DOHH2 (cell line): ENCODE results near the gene FAM98A.

ENCODE experiments used
- H3F3A ChIP-seq: fragments of 200-600 bp; sonication (generic), shearing (Covaris generic); 2 replicates; pipeline ENCODE4 v1.6.0; 2016; ENCODE audit warnings: antibody characterized with exemption, mild to moderate bottlenecking; ENCODE audit not compliant: control insufficient read depth, insufficient read depth
- H3K27ac ChIP-seq: fragments of 200-600 bp; sonication (generic); 2 replicates; pipeline ENCODE4 v1.5.1; 2014; ENCODE audit warnings: low read depth, mild to moderate bottlenecking, low read length, moderate library complexity
- H3K27me3 ChIP-seq: fragments of 200-600 bp; sonication (generic); 2 replicates; pipeline ENCODE4 v1.6.1; 2014; ENCODE audit warnings: mild to moderate bottlenecking, low read length, mixed read lengths; ENCODE audit not compliant: control insufficient read depth
- H3K36me3 ChIP-seq: fragments of 200-600 bp; sonication (generic); 2 replicates; pipeline ENCODE4 v1.6.1; 2014; ENCODE audit warnings: mild to moderate bottlenecking, low read length, moderate library complexity, mixed read lengths; ENCODE audit not compliant: control insufficient read depth
- H3K4me1 ChIP-seq: fragments of 200-600 bp; sonication (generic); 2 replicates; pipeline ENCODE4 v1.6.1; 2014; ENCODE audit warnings: mild to moderate bottlenecking, low read length, mixed read lengths; ENCODE audit not compliant: control insufficient read depth
- H3K4me2 ChIP-seq: fragments of 200-600 bp; sonication (generic); 2 replicates; pipeline ENCODE4 v1.6.0; 2014; ENCODE audit warnings: mild to moderate bottlenecking, low read length, moderate library complexity
- H3K4me3 ChIP-seq: fragments of 200-600 bp; sonication (generic); 2 replicates; pipeline ENCODE4 v1.5.1; 2014; ENCODE audit warnings: mild to moderate bottlenecking, low read length, mixed read lengths
- H3K79me2 ChIP-seq: fragments of 200-600 bp; sonication (generic); 2 replicates; pipeline ENCODE4 v1.6.1; 2014; ENCODE audit warnings: mild to moderate bottlenecking, low read length, mixed read lengths; ENCODE audit not compliant: control insufficient read depth
- H3K9me2 ChIP-seq: fragments of 200-600 bp; sonication (generic); replicated peaks from 2 replicates; pipeline ENCODE4 v1.6.1; 2014; ENCODE audit warnings: mild to moderate bottlenecking, low read length, mixed read lengths; ENCODE audit not compliant: control insufficient read depth
- H3K9me3 ChIP-seq: fragments of 200-600 bp; sonication (generic); 2 replicates; pipeline ENCODE4 v1.6.1; 2014; ENCODE audit warnings: antibody characterized with exemption, low read length, mixed read lengths; ENCODE audit not compliant: control insufficient read depth, insufficient read depth
- H4K20me1 ChIP-seq: fragments of 200-600 bp; sonication (generic); 2 replicates; pipeline ENCODE4 v1.6.0; 2014; ENCODE audit warnings: low read depth, mild to moderate bottlenecking, antibody characterized with exemption, low read length, moderate library complexity; ENCODE audit not compliant: control insufficient read depth, insufficient read depth
- EZH2phosphoT487 ChIP-seq: fragments of 200-600 bp; sonication (generic); IDR thresholded peaks from 2 replicates; pipeline ENCODE4 v1.6.1; 2017; ENCODE audit warnings: borderline replicate concordance, mild to moderate bottlenecking, antibody characterized with exemption, low read length, moderate library complexity, mixed read lengths
- TF ChIP-seq, protein P1 (sequence below): fragments of 200-600 bp; sonication (generic); IDR thresholded peaks from one replicate; pipeline ENCODE4 v1.5.1; 2014; ENCODE audit warnings: antibody characterized with exemption, mild to moderate bottlenecking, low read depth, low read length; ENCODE audit not compliant: poor library complexity, severe bottlenecking

FAM98A gene

DNA sequence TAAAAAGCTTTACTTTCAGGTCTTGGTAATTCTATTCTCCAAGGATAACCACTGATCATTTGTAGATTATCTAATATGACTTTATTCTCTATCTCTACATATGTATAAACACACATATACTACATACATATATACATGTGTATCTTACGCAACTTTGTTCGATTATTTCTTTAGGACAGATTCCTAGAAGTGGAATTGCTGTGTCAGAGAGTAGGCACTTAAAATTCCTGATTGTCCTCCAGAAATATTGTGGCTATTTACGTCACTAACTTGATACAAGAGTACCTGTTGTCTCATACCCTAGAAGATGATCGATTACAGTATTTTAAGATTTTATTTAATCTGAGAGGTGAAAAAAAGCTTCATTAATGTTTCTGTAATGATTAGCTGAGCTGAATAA lies 57.9 kb downstream of the FAM98A start:
- no peaks in the 10 kb centered on the region for H4K20me1 ChIP-seq
- peaks cover 57% of the 10 kb centered on the region for H3K36me3 ChIP-seq
- no peaks in the 10 kb centered on the region for H3K9me3 ChIP-seq
- no peak overlapping the region for H3K4me2 ChIP-seq
- H3K9me2 ChIP-seq, result no peaks in the 10 kb centered on the region
- no peak overlapping the region for H3K4me3 ChIP-seq
- 0 out of 2 replicates have a peak, but pooled peaks cover 5% of the 10 kb centered on the region for H3K4me1 ChIP-seq
- no peak overlapping the region for H3K27ac ChIP-seq
- no peaks in the 10 kb centered on the region for H3K27me3 ChIP-seq
- no peaks in the 10 kb centered on the region for H3F3A ChIP-seq
- no peaks in the 10 kb centered on the region for H3K79me2 ChIP-seq
- TF ChIP-seq, protein P1, sequence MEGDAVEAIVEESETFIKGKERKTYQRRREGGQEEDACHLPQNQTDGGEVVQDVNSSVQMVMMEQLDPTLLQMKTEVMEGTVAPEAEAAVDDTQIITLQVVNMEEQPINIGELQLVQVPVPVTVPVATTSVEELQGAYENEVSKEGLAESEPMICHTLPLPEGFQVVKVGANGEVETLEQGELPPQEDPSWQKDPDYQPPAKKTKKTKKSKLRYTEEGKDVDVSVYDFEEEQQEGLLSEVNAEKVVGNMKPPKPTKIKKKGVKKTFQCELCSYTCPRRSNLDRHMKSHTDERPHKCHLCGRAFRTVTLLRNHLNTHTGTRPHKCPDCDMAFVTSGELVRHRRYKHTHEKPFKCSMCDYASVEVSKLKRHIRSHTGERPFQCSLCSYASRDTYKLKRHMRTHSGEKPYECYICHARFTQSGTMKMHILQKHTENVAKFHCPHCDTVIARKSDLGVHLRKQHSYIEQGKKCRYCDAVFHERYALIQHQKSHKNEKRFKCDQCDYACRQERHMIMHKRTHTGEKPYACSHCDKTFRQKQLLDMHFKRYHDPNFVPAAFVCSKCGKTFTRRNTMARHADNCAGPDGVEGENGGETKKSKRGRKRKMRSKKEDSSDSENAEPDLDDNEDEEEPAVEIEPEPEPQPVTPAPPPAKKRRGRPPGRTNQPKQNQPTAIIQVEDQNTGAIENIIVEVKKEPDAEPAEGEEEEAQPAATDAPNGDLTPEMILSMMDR, result no peak
- TF ChIP-seq EZH2phosphoT487, result no peak

DNA sequence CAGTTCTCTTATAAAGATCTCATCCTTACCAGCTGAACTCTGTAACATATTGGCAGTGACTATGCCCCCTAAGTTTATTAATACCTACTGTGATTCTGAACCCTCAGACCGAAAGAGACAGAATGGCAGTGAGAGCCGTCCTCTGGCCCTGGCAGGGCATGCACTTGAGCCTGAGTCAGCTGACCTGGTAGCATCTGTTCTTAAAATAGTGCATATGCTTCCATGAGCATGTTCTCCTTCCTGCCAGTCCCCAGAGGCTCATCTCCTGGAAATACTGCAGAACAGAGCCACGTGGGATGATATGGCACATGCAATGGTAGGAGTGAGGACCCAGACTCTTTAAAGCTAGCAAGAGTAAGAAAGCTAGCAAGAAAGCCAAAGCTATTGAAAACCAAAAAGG lies 63.7 kb downstream of the FAM98A start:
- H3K79me2 ChIP-seq, result peaks cover 26% of the 10 kb centered on the region
- no peaks in the 10 kb centered on the region for H3K9me3 ChIP-seq
- H3K4me3 ChIP-seq, result no peak overlapping the region
- H3K4me2 ChIP-seq, result no peak overlapping the region
- H3K4me1 ChIP-seq, result peaks cover 42% of the 10 kb centered on the region
- no peaks in the 10 kb centered on the region for H3K27me3 ChIP-seq
- H3K36me3 ChIP-seq, result peaks cover 75% of the 10 kb centered on the region
- H3K27ac ChIP-seq, result no peak overlapping the region
- no peaks in the 10 kb centered on the region for H4K20me1 ChIP-seq
- no peaks in the 10 kb centered on the region for H3K9me2 ChIP-seq
- TF ChIP-seq, protein P1, result no peak
- TF ChIP-seq EZH2phosphoT487, result no peak
- peaks cover 16% of the 10 kb centered on the region for H3F3A ChIP-seq
